NCI-H2107 treated with DMSO at 0.1 percent for 48 hours (cell line): Measurements from ENCODE around the gene ZYG11B.
"Not testable (repeated sequence)": the region's sequence is repeated elsewhere in the genome, so short reads cannot be mapped to it uniquely, and the experiment has no call there.

Source experiments
- DNase-seq: peaks from one replicate; lab custom pipeline; 2025; ENCODE audit not compliant: unreplicated experiment; lab: John Stamatoyannopoulos, UW

ZYG11B gene

GRCh38 chr1:52751589-52752483 lies 25.6 kb downstream of the ZYG11B start:
- DNase-seq, result peak; percentile 28

- DNase-seq, result no peak
Measured at GRCh38 chr1:52752484-52752826, 26.2 kb downstream of the ZYG11B start.

DNA sequence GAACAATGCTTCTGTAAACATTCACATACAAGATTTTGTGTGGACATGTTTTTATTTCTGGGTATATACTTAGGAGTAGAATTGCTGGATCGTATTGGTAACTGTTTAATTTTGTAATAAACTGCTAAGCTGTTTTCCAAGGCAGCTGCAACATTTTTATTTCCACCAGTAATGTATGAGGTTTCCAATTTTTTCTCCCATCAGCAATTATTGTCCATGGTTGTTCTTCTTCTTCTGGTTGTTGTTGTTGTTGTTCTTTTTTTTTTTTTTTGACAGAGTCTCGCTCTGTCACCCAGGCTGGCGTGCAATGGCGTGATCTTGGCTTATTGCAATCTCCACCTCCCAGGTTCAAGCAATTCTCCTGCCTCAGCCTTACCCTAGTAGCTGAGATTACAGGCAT lies 26.9 kb downstream of the ZYG11B start:
- no peak for DNase-seq

GRCh38 chr1:52756020-52756419 lies 29.8 kb downstream of the ZYG11B start:
- no peak for DNase-seq

DNA sequence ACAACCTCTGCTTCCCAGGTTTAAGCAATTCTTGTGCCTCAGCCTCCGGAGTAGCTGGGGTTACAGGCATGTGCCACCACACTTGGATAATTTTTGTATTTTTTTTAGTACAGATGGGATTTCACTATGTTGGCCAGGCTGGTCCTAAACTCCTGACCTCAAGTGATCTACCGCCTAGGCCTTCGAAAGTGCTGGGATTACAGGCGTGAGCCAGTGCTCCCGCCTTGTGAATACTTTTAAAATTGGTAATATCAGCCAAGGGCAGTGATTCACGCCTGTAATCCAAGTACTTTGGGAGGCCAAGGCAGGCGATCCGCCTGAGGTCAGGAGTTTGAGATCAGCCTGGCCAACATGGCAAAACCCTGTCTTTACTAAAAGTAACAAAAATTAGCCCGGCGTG lies 33.7 kb downstream of the ZYG11B start:
- DNase-seq, result no peak

DNA sequence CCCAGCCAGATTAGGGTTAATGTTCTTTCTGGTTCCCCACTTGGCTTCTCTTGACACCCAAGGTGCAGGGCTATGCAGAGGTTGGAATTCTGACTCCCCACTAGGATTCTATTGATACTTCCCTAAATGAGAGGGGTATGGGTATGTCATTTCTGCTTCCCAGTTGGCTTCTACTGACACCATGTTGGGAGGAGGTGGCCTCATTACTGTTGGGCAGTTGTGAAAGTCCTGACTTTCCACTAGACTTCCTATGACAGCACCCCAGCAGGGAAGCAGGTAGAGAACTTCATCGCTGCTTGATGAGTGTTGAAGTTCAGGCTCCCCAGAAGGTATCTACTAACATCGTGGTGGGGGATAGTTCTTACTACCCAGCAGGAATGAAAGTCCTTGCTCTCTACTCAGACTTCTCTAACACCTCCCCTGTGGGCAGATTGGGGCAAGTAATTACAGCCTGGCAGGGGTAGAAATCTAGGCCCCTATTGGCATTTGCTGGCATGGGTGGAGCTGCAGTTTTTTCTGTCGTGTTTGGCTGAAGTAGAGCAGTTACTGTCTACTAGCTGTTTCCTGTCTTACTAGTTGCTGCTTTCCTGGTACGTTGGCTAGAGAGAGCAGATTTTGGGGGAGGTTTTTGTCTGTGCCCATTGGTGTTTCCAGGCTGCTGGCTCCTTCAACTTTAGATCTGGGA lies 41.5 kb downstream of the ZYG11B start:
- no peak for DNase-seq

DNA sequence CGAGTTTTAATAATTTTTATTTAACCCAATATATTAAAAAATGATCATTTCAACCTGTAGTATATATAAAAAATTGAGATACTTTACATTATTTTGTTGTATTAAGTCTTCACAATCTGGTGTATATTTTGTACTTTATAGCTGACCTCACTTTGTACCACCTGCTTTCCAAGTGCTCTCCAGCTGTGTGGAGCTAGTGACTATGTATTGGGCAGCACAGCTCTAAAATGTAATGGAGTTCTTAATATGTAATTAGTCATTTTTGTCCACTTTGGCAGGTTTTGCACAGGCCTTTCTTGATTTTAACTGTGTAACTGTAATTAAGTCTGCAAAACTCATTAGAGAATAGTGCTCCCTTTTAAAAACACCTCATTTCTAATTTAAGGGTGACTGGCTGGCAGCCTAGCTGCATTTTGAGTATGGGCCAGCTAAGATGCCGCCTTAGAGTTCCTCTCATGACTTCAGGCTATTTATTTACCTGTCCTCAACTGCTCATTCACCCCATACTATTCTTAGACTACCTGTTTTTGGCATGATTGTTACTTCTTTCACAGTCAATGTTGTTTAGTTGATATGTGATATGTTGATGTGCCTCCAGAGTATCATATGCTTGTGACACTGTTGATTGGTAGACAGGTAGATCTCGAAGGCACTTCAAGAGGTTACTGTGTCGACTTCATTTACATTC lies 43.2 kb downstream of the ZYG11B start:
- DNase-seq, result no peak

- no peak for DNase-seq
Measured at GRCh38 chr1:52771384-52771783, 45.1 kb downstream of the ZYG11B start.

DNA sequence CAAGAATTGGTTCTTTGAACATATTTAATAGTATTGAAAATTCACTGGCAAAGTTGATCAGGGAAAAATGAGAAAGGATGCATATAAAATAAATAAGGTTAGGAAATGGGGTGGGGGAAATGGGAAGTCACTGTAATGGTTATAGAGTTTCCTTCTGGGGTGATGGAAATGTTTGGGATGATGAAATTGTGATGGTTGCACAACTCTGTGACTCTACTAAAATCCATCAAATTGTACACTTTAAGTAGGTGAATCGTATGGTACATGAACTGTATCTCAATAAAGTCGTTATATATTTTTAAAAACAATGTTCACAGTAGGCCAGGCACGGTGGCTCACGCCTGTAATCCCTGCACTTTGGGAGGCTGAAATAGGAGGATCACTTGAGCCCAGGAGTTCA lies 59.9 kb downstream of the ZYG11B start:
- no peak for DNase-seq

DNA sequence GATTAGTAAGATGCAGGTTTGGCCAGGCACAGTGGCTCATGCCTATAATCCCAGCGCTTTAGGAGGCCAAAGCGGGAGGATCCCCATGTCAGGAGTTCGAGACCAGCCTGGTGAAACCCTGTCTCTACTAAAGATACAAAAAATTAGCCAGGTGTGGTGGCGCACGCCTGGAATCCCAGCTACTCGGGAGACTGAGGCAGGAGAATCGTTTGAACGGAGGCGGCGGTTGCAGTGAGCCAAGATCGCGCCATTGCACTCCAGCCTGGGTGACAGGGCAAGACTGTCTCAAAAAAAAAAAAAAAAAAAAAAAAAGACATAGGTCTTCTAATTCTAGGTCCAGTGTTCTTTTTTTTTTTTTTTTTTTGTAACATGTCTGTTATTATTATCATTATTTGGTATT lies 64.2 kb downstream of the ZYG11B start:
- DNase-seq, result not testable (repeated sequence)

DNA sequence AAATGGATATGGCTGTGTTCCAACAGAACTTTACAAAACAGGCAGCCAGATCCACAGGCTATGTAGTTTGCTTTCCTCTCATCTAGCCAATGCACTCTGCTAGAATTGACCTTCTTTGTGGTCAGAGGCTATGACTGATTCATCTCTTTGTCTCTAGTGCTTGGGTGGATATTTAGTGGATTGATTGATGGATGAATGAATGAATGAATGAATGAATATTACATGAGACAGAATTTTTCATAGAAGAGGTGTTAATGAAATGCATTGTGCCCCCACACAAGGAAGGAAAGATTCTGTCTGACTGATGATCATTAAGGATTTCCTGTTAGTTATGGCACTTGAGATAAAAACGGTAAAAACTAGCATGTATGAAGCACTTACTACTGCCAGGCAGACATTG lies 65.8 kb downstream of the ZYG11B start:
- no peak for DNase-seq

- DNase-seq, result not testable (repeated sequence)
Measured at GRCh38 chr1:52793717-52794116, 67.5 kb downstream of the ZYG11B start.

DNA sequence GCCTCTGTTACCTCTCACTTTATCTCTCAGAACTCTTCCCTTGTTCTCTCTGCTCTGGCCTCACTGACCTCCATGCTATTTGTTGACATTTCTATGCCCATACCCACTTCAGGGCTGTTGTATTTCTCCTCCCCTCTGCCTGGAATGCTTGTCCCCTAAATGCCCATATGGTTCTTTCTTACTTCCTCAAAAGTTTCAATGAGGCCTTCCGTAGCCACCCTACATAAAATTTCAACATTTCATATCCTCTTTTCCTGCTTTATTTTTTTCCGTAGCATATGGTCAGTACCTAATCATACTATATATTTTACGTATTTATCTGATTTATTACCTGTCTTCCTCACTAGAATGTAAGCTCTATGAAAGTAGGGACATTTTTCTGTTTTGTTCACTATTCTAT lies 69.2 kb downstream of the ZYG11B start:
- no peak for DNase-seq

DNA sequence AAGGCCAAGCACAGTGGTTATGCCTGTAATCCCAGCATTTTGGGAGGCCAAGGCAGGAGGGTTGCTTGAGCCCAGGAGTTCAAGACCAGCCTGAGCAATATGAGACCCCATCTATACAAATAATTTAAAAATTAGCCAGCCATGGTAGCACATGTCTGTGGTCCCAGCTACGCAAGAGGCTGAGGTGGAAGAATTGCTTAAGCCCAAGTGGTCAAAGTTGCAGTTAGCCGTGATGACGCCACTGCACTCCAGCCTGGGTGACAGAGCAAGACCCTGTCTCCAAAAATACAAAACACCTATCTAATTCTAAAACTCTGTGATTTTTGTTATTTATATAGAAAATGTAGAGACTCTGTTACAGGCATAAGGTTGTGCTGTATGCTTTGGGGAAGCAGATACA lies 72.1 kb downstream of the ZYG11B start:
- no peak for DNase-seq

- DNase-seq, result no peak
Measured at GRCh38 chr1:52801011-52801410, 74.8 kb downstream of the ZYG11B start.

GRCh38 chr1:52804083-52804482 lies 77.8 kb downstream of the ZYG11B start:
- not testable (repeated sequence) for DNase-seq

DNA sequence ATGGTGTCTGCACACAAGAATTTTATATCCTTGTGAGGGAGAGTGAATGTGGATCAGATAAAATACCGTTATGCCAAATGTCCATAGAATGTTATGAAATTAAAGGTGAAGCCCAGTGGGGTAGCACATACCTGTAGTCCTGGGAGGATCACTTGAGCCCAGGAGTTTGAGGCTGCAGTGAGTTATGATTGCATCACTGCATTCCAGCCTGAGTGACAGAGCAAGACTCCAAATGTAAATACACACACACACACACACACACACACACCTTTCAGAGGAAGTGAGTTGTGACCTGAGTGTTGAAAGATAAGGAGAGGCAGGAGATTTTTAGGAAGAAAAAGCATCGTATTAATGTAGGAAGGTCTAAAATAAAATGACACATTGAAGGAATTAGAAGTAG lies 88.2 kb downstream of the ZYG11B start:
- DNase-seq, result no peak

GRCh38 chr1:52820830-52821229 lies 94.6 kb downstream of the ZYG11B start:
- not testable (repeated sequence) for DNase-seq

DNA sequence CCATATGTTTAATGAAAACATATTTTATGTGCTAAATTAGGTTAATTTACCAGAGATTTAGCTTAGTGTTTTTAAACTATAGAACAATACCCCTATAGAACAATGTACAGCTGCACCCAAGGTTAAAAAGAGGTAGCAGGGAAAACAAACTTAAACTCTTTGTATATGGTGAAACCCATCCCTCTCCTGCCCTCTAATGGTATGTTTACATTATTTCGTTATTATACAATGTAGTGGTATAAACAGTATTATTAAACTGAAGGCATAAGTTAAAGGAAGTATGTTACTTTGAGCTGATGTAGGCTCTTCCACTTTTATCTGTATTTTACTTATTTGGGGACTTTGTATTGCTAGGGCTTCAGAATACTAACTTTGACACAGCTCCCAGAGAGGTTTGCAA lies 99.6 kb downstream of the ZYG11B start:
- DNase-seq, result peak; percentile 19

GRCh38 chr1:52834798-52835197 lies 108.5 kb downstream of the ZYG11B start:
- no peak for DNase-seq

GRCh38 chr1:52836035-52836434 lies 109.8 kb downstream of the ZYG11B start:
- no peak for DNase-seq

DNA sequence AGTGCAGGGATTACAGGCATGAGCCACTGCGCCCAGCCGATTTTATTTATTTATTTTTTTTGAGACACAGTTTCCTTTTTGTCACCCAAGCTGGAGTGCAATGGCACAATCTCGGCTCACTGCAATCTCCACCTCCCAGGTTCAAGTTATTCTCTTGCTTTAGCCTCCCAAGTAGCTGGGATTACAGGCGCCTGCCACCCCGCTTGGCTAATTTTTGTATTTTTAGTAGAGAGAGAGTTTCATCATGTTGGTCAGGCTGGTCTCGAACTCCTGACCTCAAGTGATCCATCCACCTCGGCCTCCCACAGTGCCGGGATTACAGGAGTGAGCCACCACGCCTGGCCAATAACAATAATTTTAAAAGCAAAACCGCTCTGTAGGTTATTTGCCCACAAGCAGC lies 112.9 kb downstream of the ZYG11B start:
- not testable (repeated sequence) for DNase-seq
